K562 (cell line): Measurements from ENCODE around the gene DARS1. TPM values are rescaled to one million over a fixed set of nuclear protein-coding genes. Genes with fewer than 3 reads are reported as not detected.

Experiments
- ATAC-seq: fragments of 200-7000 bp; cut with Tn5 transposase; 3 replicates; pipeline ENCODE4 v1.9.1; 2020; ENCODE audit warnings: moderate library complexity
- BruUV-seq: library from RNA; stranded (reverse); fragments of 400-500 nt; replicated peaks from 2 replicates; lab custom pipeline; 2021; lab: Mats Ljungman, UMichigan
- CTCF ChIA-PET: fragments of 300-600 bp; formaldehyde crosslinking; extraction: SDS; loops from one replicate; lab custom pipeline; 2021; ENCODE audit warnings: low intra/inter-chr PET ratio; lab: Yijun Ruan, JAX
- POLR2A ChIA-PET: fragments of 300-600, 350-650 bp; sonication (Branson Sonifier 250); formaldehyde crosslinking; extraction: SDS; loops from one replicate; lab custom pipeline; 2021; ENCODE audit warnings: antibody characterized with exemption, inconsistent platforms; lab: Yijun Ruan, JAX
- DNase-seq, 4 experiments: peaks; one replicate each; pipeline versions ENCODE4 v3.0.0 to v3.0.0-alpha.2; 2011 to 2018; ENCODE audit warnings: low spot score in 3 of 4, mixed read lengths in 3 of 4; ENCODE audit errors: extremely low read depth in 1 of 4
- FAIRE-seq: peaks from 2 replicates; lab custom pipeline; 2011; peaks lifted over from hg19 to GRCh38; lab: Jason Lieb, UNC
- H2AFZ ChIP-seq: 2 replicates; pipeline ENCODE4 v1.6.0; 2011; ENCODE audit warnings: low read depth, low read length, control low read depth, inconsistent platforms
- H3K27ac ChIP-seq: fragments of 200-600 bp; 3 replicates; pipeline ENCODE4 v1.8.0; 2011; ENCODE audit warnings: low read depth, mild to moderate bottlenecking, control low read depth, inconsistent platforms, low read length, moderate library complexity, mixed read lengths; ENCODE audit errors: extremely low read depth
- H3K27me3 ChIP-seq, 2 experiments: fragments of 300-600 bp in 1 of 2; 2 replicates in 1 of 2; 3 replicates in 1 of 2; pipeline versions ENCODE4 v1.6.0 to v1.8.0; 2011; ENCODE audit warnings: inconsistent platforms in 2 of 2, low read length in 2 of 2, mild to moderate bottlenecking in 1 of 2, mixed read lengths in 1 of 2, moderate library complexity in 1 of 2; ENCODE audit not compliant: control insufficient read depth in 2 of 2, insufficient read depth in 2 of 2
- H3K36me3 ChIP-seq: fragments of 300-600 bp; 3 replicates; pipeline ENCODE4 v1.8.0; 2011; ENCODE audit warnings: mild to moderate bottlenecking, low read length, inconsistent platforms; ENCODE audit not compliant: control insufficient read depth, insufficient read depth
- H3K4me1 ChIP-seq, 2 experiments: fragments of 200-600 bp in 1 of 2; replicated peaks in 1 of 2; 2 replicates in 1 of 2; 3 replicates in 1 of 2; pipeline versions ENCODE4 v1.5.1 to v1.8.0; 2011; ENCODE audit warnings: inconsistent platforms in 2 of 2, low read length in 2 of 2, mild to moderate bottlenecking in 1 of 2, mixed read lengths in 1 of 2, moderate library complexity in 1 of 2; ENCODE audit not compliant: control insufficient read depth in 2 of 2, insufficient read depth in 2 of 2
- H3K4me2 ChIP-seq: 2 replicates; pipeline ENCODE4 v1.6.1; 2011; ENCODE audit warnings: low read length, control low read depth, inconsistent platforms, mixed read lengths; ENCODE audit not compliant: insufficient read depth
- H3K4me3 ChIP-seq: fragments of 200-600 bp; sonication (generic), shearing (Covaris generic); 2 replicates; pipeline ENCODE4 v1.5.1; 2016; ENCODE audit warnings: control low read depth, inconsistent platforms
- H3K79me2 ChIP-seq: fragments of 200-600 bp; 3 replicates; pipeline ENCODE4 v1.8.0; 2011; ENCODE audit warnings: low read length, inconsistent platforms; ENCODE audit not compliant: control insufficient read depth, insufficient read depth
- H3K9ac ChIP-seq, 2 experiments: 2 replicates each; pipeline versions ENCODE4 v1.6.0 to v1.6.1; 2011; ENCODE audit warnings: low read depth in 2 of 2, low read length in 2 of 2, control low read depth in 1 of 2, inconsistent platforms in 1 of 2, mild to moderate bottlenecking in 1 of 2, mixed read lengths in 1 of 2; ENCODE audit not compliant: insufficient read depth in 1 of 2
- H3K9me1 ChIP-seq: one replicate; pipeline ENCODE4 v1.6.0; 2011; ENCODE audit warnings: inconsistent platforms, mild to moderate bottlenecking, low read length, moderate library complexity; ENCODE audit not compliant: control insufficient read depth, insufficient read depth
- H3K9me3 ChIP-seq: replicated peaks from 2 replicates; pipeline ENCODE4 v1.5.1; 2011; ENCODE audit warnings: low read depth, low read length, inconsistent platforms; ENCODE audit not compliant: control insufficient read depth, insufficient read depth
- H4K20me1 ChIP-seq: replicated peaks from 2 replicates; pipeline ENCODE4 v1.6.1; 2011; ENCODE audit warnings: low read length, inconsistent platforms, mixed read lengths; ENCODE audit not compliant: control insufficient read depth, insufficient read depth
- CHD2 ChIP-seq: IDR thresholded peaks from 2 replicates; pipeline ENCODE4 v1.6.1; 2011; ENCODE audit warnings: low read depth, low read length
- MBD2 ChIP-seq: sonication (generic); IDR thresholded peaks from 2 replicates; pipeline ENCODE4 v1.6.1; 2016; ENCODE audit warnings: low read depth, borderline replicate concordance
- ZNF133 ChIP-seq: fragments of 250-450 bp; sonication (Bioruptor Pico); IDR thresholded peaks from 2 replicates; pipeline ENCODE4 v1.4.0; 2020; ENCODE audit warnings: mild to moderate bottlenecking
- ZNF212 ChIP-seq: fragments of 450-650 bp; formaldehyde crosslinking; IDR thresholded peaks from 2 replicates; pipeline ENCODE4 v1.4.0; 2020; ENCODE audit warnings: mild to moderate bottlenecking
- ZNF253 ChIP-seq: fragments of 250-450 bp; sonication (Bioruptor Pico); conservative IDR thresholded peaks from 2 replicates; pipeline ENCODE4 v1.6.1; 2021; ENCODE audit warnings: mild to moderate bottlenecking
- ZNF436 ChIP-seq: fragments of 250-450, 450-650 bp; sonication (Bioruptor Pico); formaldehyde crosslinking; IDR thresholded peaks from 2 replicates; pipeline ENCODE4 v1.7.0; 2020; ENCODE audit warnings: mild to moderate bottlenecking
- ZNF699 ChIP-seq: fragments of 250-450 bp; sonication (Bioruptor Pico); IDR thresholded peaks from 2 replicates; pipeline ENCODE4 v1.8.0; 2021; ENCODE audit warnings: mild to moderate bottlenecking, moderate library complexity; ENCODE audit not compliant: insufficient replicate concordance
- WGBS: fragments of 100-300 bp; shearing (Covaris generic); methylation state at CpG from one replicate; pipeline ENCODE4 v1.1.6; 2016; ENCODE audit warnings: low coverage, mixed read lengths; ENCODE audit not compliant: insufficient coverage; ENCODE audit errors: missing lambda C conversion rate; 5-methylcytosine and 5-hydroxymethylcytosine counted together
- in situ Hi-C: fragments of 300-500 bp; cut with MboI; formaldehyde crosslinking; loops from 4 replicates; pipeline ENCODE4 v1.15.0; 2018; ENCODE audit warnings: inconsistent platforms, mixed read lengths
- intact Hi-C: fragments of 100-400 bp; cut with micrococcal nuclease; formaldehyde crosslinking; loops from 2 replicates; pipeline ENCODE4 v1.14.2; 2022
- polyA plus RNA-seq, 8 experiments: library from polyadenylated mRNA; depleted of rRNA in 4 of 8; stranded (reverse) in 5 of 8; unstranded in 3 of 8; fragments of >200 nt; fragmentation: Nextera tagmentation in 2 of 8; fragmentation: Illumina TruSeq in 1 of 8; extraction: Ambion mirVana in 2 of 8; extraction: Trizol in 1 of 8; gene quantifications; 2 replicates each; pipeline versions ENCODE4 v1.2.1 to v1.2.3, GENCODE V29; 2011 to 2014; ENCODE audit warnings: inconsistent platforms in 1 of 8, missing spikeins in 1 of 8
- total RNA-seq, 7 experiments: library from RNA; depleted of rRNA in 6 of 7; stranded (reverse); fragments of >200 nt in 6 of 7; fragmentation: Illumina TruSeq in 2 of 7; extraction: Trizol in 2 of 7; gene quantifications; 2 replicates each; pipeline versions ENCODE4 v1.2.1 to v1.2.3, GENCODE V29; 2011 to 2021; ENCODE audit warnings: low replicate concordance in 1 of 7
- TF ChIP-seq, protein P1 (sequence below): sonication (generic); formaldehyde crosslinking; IDR thresholded peaks from 2 replicates; pipeline ENCODE4 v1.8.0; 2023; ENCODE audit warnings: missing genetic modification reagents, mild to moderate bottlenecking, borderline replicate concordance
- TF ChIP-seq, protein P2 (sequence below): fragments of 250-450 bp; sonication (Bioruptor Pico); IDR thresholded peaks from 2 replicates; pipeline ENCODE4 v1.5.0; 2021

The DARS1 gene
- total and polyA plus RNA-seq, 9 of the 15 experiments (the other 6 are each of a cell fraction or from before 2014, with no cell fraction given): 91.5 to 239 (median 98.0) TPM

DNA sequence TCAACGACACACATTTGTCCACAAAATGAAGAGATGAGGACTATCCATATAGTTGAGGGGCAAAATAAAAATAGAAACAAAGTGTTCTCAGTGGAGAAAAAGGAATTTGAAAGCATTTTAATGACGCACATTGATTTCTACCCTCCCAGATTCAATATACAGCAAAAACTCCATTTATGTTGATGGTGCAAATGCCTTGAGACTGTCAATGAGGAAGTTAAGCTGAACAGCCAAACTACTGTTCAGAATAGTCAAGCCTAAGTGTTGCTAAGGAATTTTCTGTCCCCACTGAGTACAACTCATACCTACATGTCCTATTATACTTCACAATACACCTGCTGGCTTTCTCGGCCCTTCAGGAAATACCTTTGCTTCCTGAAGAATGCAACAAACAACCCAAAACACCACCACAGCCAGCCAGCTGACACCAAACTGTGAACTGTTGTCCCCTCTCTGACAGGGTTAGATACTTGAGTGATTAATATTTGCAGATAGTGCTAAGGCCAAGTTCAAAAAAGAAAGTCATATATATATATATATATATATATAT lies 27.8 kb upstream of the DARS1 start:
- FAIRE-seq (no peak), ATAC-seq (no peak), DNase-seq (no peak)
- peaks cover 16 to 21% of the 10 kb centered on the region in 2 experiments for H3K27me3 ChIP-seq
- no peak overlapping the region for H3K4me3 ChIP-seq
- no peak overlapping the region for H2AFZ ChIP-seq
- H3K4me2 ChIP-seq: no peak overlapping the region
- H4K20me1 ChIP-seq: no peaks in the 10 kb centered on the region; the same call in 1 of the 2 replicates
- H3K4me1 ChIP-seq: no peaks in the 10 kb centered on the region
- WGBS: 0% methylated on average over 3 of the region's 3 CpGs
- POLR2A ChIA-PET: interaction anchor here (0.6 kb wide), 1 partner anchor 118 kb away, joined by 3 read pairs; no protein-coding TSS in a partner anchor
- no peak overlapping the region for H3K27ac ChIP-seq
- H3K9ac ChIP-seq: no peak overlapping the region
- intact Hi-C loops: no loop called here
- H3K9me3 ChIP-seq: no peaks in the 10 kb centered on the region
- no peak for TF ChIP-seq ZNF253
- TF ChIP-seq CHD2: no peak
- TF ChIP-seq ZNF436 (CRISPR knock-in tag): no peak
- TF ChIP-seq MBD2: no peak
- no peak for TF ChIP-seq ZNF212 (CRISPR knock-in tag)
- no peak for TF ChIP-seq ZNF133 (CRISPR knock-in tag)
- no TSS peak for BruUV-seq
- CTCF ChIA-PET: no interaction called here
- H3K36me3 ChIP-seq: no peaks in the 10 kb centered on the region
- H3K79me2 ChIP-seq: no peaks in the 10 kb centered on the region
- no peaks in the 10 kb centered on the region for H3K9me1 ChIP-seq
- in situ Hi-C loops: no loop called here

DNA sequence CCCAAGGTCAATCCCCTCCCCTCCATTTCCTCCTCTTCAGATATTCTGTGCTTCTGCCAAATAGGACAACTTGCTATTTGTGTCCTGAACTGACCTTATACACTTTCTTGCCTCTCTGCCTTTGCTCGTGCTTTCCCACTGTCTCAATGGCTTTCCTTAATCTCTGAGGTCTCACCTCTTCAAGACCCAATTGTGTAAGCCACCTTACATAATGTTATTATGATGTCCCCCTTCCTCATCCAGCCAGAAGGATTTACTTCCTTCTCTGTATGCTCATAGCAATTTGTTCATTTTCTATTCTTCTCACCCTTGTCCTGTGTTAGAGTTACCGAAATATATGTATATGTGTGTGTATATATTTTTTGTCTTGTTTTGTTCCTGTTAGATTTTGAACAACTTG lies 26.9 kb upstream of the DARS1 start:
- ATAC-seq (no peak), DNase-seq (no peak), FAIRE-seq (no peak)
- H3K4me3 ChIP-seq: no peak overlapping the region
- H3K79me2 ChIP-seq: no peaks in the 10 kb centered on the region
- no peaks in the 10 kb centered on the region for H3K36me3 ChIP-seq
- ChIA-PET CTCF (no interaction called here), POLR2A (no interaction called here)
- intact Hi-C loops: no loop called here
- no peak overlapping the region for H3K4me2 ChIP-seq
- no TSS peak for BruUV-seq
- WGBS: 0% methylated on average over 2 of the region's 2 CpGs
- no peaks in the 10 kb centered on the region; the same call in 1 of the 2 replicates for H4K20me1 ChIP-seq
- H3K9me3 ChIP-seq: no peaks in the 10 kb centered on the region
- H3K4me1 ChIP-seq: no peaks in the 10 kb centered on the region
- no peaks in the 10 kb centered on the region for H3K9me1 ChIP-seq
- peaks cover 13 to 21% of the 10 kb centered on the region in 2 experiments for H3K27me3 ChIP-seq
- H3K27ac ChIP-seq: no peak overlapping the region
- no peak overlapping the region for H3K9ac ChIP-seq
- in situ Hi-C loops: no loop called here
- H2AFZ ChIP-seq: no peak overlapping the region
- TF ChIP-seq, protein P1, sequence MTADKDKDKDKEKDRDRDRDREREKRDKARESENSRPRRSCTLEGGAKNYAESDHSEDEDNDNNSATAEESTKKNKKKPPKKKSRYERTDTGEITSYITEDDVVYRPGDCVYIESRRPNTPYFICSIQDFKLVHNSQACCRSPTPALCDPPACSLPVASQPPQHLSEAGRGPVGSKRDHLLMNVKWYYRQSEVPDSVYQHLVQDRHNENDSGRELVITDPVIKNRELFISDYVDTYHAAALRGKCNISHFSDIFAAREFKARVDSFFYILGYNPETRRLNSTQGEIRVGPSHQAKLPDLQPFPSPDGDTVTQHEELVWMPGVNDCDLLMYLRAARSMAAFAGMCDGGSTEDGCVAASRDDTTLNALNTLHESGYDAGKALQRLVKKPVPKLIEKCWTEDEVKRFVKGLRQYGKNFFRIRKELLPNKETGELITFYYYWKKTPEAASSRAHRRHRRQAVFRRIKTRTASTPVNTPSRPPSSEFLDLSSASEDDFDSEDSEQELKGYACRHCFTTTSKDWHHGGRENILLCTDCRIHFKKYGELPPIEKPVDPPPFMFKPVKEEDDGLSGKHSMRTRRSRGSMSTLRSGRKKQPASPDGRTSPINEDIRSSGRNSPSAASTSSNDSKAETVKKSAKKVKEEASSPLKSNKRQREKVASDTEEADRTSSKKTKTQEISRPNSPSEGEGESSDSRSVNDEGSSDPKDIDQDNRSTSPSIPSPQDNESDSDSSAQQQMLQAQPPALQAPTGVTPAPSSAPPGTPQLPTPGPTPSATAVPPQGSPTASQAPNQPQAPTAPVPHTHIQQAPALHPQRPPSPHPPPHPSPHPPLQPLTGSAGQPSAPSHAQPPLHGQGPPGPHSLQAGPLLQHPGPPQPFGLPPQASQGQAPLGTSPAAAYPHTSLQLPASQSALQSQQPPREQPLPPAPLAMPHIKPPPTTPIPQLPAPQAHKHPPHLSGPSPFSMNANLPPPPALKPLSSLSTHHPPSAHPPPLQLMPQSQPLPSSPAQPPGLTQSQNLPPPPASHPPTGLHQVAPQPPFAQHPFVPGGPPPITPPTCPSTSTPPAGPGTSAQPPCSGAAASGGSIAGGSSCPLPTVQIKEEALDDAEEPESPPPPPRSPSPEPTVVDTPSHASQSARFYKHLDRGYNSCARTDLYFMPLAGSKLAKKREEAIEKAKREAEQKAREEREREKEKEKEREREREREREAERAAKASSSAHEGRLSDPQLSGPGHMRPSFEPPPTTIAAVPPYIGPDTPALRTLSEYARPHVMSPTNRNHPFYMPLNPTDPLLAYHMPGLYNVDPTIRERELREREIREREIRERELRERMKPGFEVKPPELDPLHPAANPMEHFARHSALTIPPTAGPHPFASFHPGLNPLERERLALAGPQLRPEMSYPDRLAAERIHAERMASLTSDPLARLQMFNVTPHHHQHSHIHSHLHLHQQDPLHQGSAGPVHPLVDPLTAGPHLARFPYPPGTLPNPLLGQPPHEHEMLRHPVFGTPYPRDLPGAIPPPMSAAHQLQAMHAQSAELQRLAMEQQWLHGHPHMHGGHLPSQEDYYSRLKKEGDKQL (CRISPR knock-in tag): no peak
- TF ChIP-seq, protein P2, sequence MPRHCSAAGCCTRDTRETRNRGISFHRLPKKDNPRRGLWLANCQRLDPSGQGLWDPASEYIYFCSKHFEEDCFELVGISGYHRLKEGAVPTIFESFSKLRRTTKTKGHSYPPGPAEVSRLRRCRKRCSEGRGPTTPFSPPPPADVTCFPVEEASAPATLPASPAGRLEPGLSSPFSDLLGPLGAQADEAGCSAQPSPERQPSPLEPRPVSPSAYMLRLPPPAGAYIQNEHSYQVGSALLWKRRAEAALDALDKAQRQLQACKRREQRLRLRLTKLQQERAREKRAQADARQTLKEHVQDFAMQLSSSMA (CRISPR knock-in tag): no peak
- TF ChIP-seq ZNF699 (CRISPR knock-in tag): no peak
